ENCODE data around the gene LMBRD1.

DNA sequence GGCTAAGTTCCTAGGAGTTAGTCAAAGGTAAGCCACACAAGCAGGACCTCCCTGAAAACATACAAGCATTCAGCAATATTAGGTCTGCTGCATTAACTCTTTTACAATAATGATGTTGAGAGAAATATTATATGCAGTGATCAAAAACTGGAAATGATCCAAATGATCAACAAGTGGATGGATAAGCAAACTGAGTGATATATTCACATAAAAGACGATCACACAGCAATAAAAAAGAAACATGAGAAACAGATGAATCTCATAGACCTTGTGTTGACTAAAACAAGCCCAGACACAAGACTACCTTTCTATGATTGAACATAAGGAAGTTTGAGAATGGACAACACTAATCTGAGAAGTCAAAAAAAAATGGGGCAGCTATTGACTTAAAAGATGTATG, 39.9 kb downstream of the LMBRD1 start:
- TF ChIP-seq, protein P1, sequence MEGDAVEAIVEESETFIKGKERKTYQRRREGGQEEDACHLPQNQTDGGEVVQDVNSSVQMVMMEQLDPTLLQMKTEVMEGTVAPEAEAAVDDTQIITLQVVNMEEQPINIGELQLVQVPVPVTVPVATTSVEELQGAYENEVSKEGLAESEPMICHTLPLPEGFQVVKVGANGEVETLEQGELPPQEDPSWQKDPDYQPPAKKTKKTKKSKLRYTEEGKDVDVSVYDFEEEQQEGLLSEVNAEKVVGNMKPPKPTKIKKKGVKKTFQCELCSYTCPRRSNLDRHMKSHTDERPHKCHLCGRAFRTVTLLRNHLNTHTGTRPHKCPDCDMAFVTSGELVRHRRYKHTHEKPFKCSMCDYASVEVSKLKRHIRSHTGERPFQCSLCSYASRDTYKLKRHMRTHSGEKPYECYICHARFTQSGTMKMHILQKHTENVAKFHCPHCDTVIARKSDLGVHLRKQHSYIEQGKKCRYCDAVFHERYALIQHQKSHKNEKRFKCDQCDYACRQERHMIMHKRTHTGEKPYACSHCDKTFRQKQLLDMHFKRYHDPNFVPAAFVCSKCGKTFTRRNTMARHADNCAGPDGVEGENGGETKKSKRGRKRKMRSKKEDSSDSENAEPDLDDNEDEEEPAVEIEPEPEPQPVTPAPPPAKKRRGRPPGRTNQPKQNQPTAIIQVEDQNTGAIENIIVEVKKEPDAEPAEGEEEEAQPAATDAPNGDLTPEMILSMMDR (IDR thresholded peaks at IDR 0.05), result no peak
- TF ChIP-seq POLR2AphosphoS5 (IDR thresholded peaks at IDR 0.05) (no peak), POLR2A (IDR thresholded peaks at IDR 0.05) (no peak)
